Activated CD4-positive, alpha-beta T cell treated with anti-CD3 and anti-CD28 coated beads for 1 hour (primary cell): ENCODE data around the gene NUP54.

Experiments used
- DNase-seq: peaks from one replicate; pipeline ENCODE4 v3.0.0-alpha.2; 2020

Gene NUP54

GRCh38 chr4:76066546-76066945 is 81.7 kb downstream of the NUP54 start:
- DNase-seq, result no peak
